H1 (cell line): ENCODE measurements around the gene MANF. TPM values are rescaled to one million over a fixed set of nuclear protein-coding genes. Genes with fewer than 3 reads are reported as not detected.

Experiments
- CTCF ChIA-PET: fragments of 300-600 bp; sonication (Branson Sonifier 250); formaldehyde crosslinking; loops from one replicate; lab custom pipeline; 2021; ENCODE audit not compliant: partially characterized antibody; lab: Charles Lee
- POLR2A ChIA-PET: fragments of 300-600 bp; sonication (Branson Sonifier 250); formaldehyde crosslinking; loops from one replicate; lab custom pipeline; 2021; ENCODE audit warnings: inconsistent platforms; ENCODE audit not compliant: partially characterized antibody; lab: Charles Lee
- DNase-seq, 2 experiments: peaks; one replicate each; pipeline versions ENCODE4 v3.0.0 to v3.0.0-alpha.2; 2010 to 2022; ENCODE audit warnings: low spot score in 2 of 2, low read depth in 1 of 2, mixed read lengths in 1 of 2
- FAIRE-seq: peaks from 2 replicates; lab custom pipeline; 2011; peaks lifted over from hg19 to GRCh38; lab: Jason Lieb, UNC
- H2AFZ ChIP-seq: 2 replicates; pipeline ENCODE4 v1.8.1; 2012; ENCODE audit warnings: low read length, inconsistent platforms
- H2AK5ac ChIP-seq: 2 replicates; pipeline ENCODE4 v1.6.1; 2013; ENCODE audit warnings: low read depth, low read length
- H2BK120ac ChIP-seq: replicated peaks from 2 replicates; pipeline ENCODE3; 2013; ENCODE audit warnings: low read depth, low read length, inconsistent platforms
- H2BK12ac ChIP-seq: 2 replicates; pipeline ENCODE4 v1.6.1; 2013; ENCODE audit warnings: low read depth, low read length
- H2BK15ac ChIP-seq: 2 replicates; pipeline ENCODE4 v1.6.1; 2013; ENCODE audit warnings: low read length
- H2BK20ac ChIP-seq: 2 replicates; pipeline ENCODE4 v1.6.1; 2013; ENCODE audit warnings: low read length
- H2BK5ac ChIP-seq: 2 replicates; pipeline ENCODE4 v1.6.1; 2013; ENCODE audit warnings: low read depth, low read length
- H3K14ac ChIP-seq: 2 replicates; pipeline ENCODE4 v1.6.1; 2013; ENCODE audit warnings: inconsistent platforms; ENCODE audit not compliant: insufficient read length
- H3K18ac ChIP-seq: 2 replicates; pipeline ENCODE4 v1.6.1; 2013; ENCODE audit warnings: low read length; ENCODE audit errors: extremely low read depth
- H3K23ac ChIP-seq: 2 replicates; pipeline ENCODE4 v1.6.1; 2013; ENCODE audit warnings: inconsistent platforms; ENCODE audit not compliant: insufficient read length
- H3K23me2 ChIP-seq: 2 replicates; pipeline ENCODE4 v1.6.1; 2013; ENCODE audit warnings: low read depth, low read length
- H3K27ac ChIP-seq: 2 replicates; pipeline ENCODE4 v1.6.1; 2011; ENCODE audit warnings: low read depth, low read length, inconsistent platforms
- H3K27me3 ChIP-seq, 4 experiments: replicated peaks in 1 of 4; 1 replicate in 1 of 4; 2 replicates in 3 of 4; pipeline versions ENCODE4 v1.6.1 to v1.8.1; 2011 to 2013; ENCODE audit warnings: low read length in 3 of 4, mild to moderate bottlenecking in 3 of 4, inconsistent platforms in 2 of 4, mixed read lengths in 2 of 4, moderate library complexity in 1 of 4; ENCODE audit not compliant: control insufficient read depth in 3 of 4, insufficient read depth in 3 of 4; ENCODE audit errors: extremely low read depth in 1 of 4
- H3K36me3 ChIP-seq, 4 experiments: 2 replicates each; pipeline versions ENCODE4 v1.6.1 to v1.8.1; 2011 to 2013; ENCODE audit warnings: mild to moderate bottlenecking in 4 of 4, low read length in 3 of 4, moderate library complexity in 2 of 4, control low read depth in 1 of 4, inconsistent platforms in 1 of 4; ENCODE audit not compliant: insufficient read depth in 4 of 4, control insufficient read depth in 2 of 4
- H3K4ac ChIP-seq: replicated peaks from 2 replicates; pipeline ENCODE3; 2013; ENCODE audit warnings: low read length, low read depth, mixed read lengths, inconsistent platforms; ENCODE audit not compliant: insufficient read length
- H3K4me1 ChIP-seq, 4 experiments: replicated peaks in 1 of 4; 1 replicate in 1 of 4; 2 replicates in 3 of 4; pipeline versions ENCODE4 v1.6.1 to v1.8.1; 2011 to 2013; ENCODE audit warnings: low read length in 3 of 4, inconsistent platforms in 2 of 4, mixed read lengths in 1 of 4; ENCODE audit not compliant: insufficient read depth in 4 of 4, control insufficient read depth in 3 of 4
- H3K4me2 ChIP-seq, 2 experiments: 2 replicates each; pipeline versions ENCODE4 v1.6.1 to v1.8.1; 2011 to 2013; ENCODE audit warnings: low read depth in 2 of 2, low read length in 2 of 2, control low read depth in 1 of 2, inconsistent platforms in 1 of 2, mild to moderate bottlenecking in 1 of 2; ENCODE audit not compliant: insufficient read depth in 1 of 2
- H3K4me3 ChIP-seq, 4 experiments: fragments of 200-600, 300-600 bp in 1 of 4; sonication (generic), shearing (Covaris generic), sonication (Bioruptor Twin) in 1 of 4; 2 replicates each; pipeline versions ENCODE4 v1.5.1 to v1.8.1; 2011 to 2016; ENCODE audit warnings: low read length in 4 of 4, low read depth in 3 of 4, control low read depth in 2 of 4, inconsistent platforms in 2 of 4, mild to moderate bottlenecking in 2 of 4, mixed read lengths in 1 of 4, moderate library complexity in 1 of 4; ENCODE audit not compliant: insufficient read depth in 2 of 4; ENCODE audit errors: extremely low read depth in 1 of 4
- H3K56ac ChIP-seq: replicated peaks from 2 replicates; pipeline ENCODE3; 2013; ENCODE audit warnings: low read depth, mild to moderate bottlenecking, mixed read lengths, low read length, inconsistent platforms; ENCODE audit not compliant: insufficient read length
- H3K79me1 ChIP-seq: 2 replicates; pipeline ENCODE4 v1.6.1; 2013; ENCODE audit warnings: low read depth, low read length, control low read depth
- H3K79me2 ChIP-seq, 2 experiments: 2 replicates each; pipeline versions ENCODE4 v1.6.1 to v1.8.1; 2012 to 2013; ENCODE audit warnings: low read length in 2 of 2, mild to moderate bottlenecking in 2 of 2, inconsistent platforms in 1 of 2; ENCODE audit not compliant: insufficient read depth in 2 of 2, control insufficient read depth in 1 of 2
- H3K9ac ChIP-seq, 4 experiments: replicated peaks in 1 of 4; 1 replicate in 1 of 4; 2 replicates in 3 of 4; pipeline versions ENCODE4 v1.6.1 to v1.8.1; 2011 to 2013; ENCODE audit warnings: low read depth in 3 of 4, low read length in 3 of 4, control low read depth in 2 of 4, mild to moderate bottlenecking in 2 of 4, moderate library complexity in 2 of 4, inconsistent platforms in 1 of 4; ENCODE audit errors: extremely low read depth in 1 of 4
- H3K9me3 ChIP-seq, 2 experiments: 2 replicates each; pipeline versions ENCODE4 v1.6.1 to v1.8.1; 2012 to 2013; ENCODE audit warnings: mild to moderate bottlenecking in 2 of 2, moderate library complexity in 2 of 2, control low read depth in 1 of 2, inconsistent platforms in 1 of 2, low read depth in 1 of 2, low read length in 1 of 2, mixed read lengths in 1 of 2; ENCODE audit not compliant: insufficient read depth in 2 of 2
- H4K20me1 ChIP-seq, 2 experiments: replicated peaks in 1 of 2; 2 replicates each; pipeline versions ENCODE3 to v1.8.1; 2011 to 2013; ENCODE audit warnings: inconsistent platforms in 2 of 2, low read length in 2 of 2, mild to moderate bottlenecking in 1 of 2; ENCODE audit not compliant: insufficient read depth in 2 of 2, control insufficient read depth in 1 of 2
- H4K5ac ChIP-seq: 2 replicates; pipeline ENCODE4 v1.6.1; 2013; ENCODE audit warnings: low read length, low read depth, mixed read lengths, inconsistent platforms; ENCODE audit not compliant: insufficient read length
- H4K8ac ChIP-seq: 2 replicates; pipeline ENCODE4 v1.8.0; 2013; ENCODE audit warnings: mild to moderate bottlenecking, moderate library complexity, low read length, inconsistent platforms; ENCODE audit not compliant: insufficient read depth; ENCODE audit errors: extremely low read depth
- H4K91ac ChIP-seq: replicated peaks from 2 replicates; pipeline ENCODE3; 2013; ENCODE audit warnings: low read length, mixed read lengths, inconsistent platforms; ENCODE audit not compliant: insufficient read length
- ATF3 ChIP-seq: IDR thresholded peaks from 2 replicates; pipeline ENCODE4 v1.6.1; 2011; ENCODE audit warnings: low read depth, mild to moderate bottlenecking, low read length; ENCODE audit not compliant: insufficient read depth
- EP300 ChIP-seq, 2 experiments: IDR thresholded peaks; 1 replicate in 1 of 2; 2 replicates in 1 of 2; pipeline ENCODE4 v1.6.1; 2011 to 2012; ENCODE audit warnings: low read depth in 2 of 2, low read length in 2 of 2, mild to moderate bottlenecking in 2 of 2, borderline replicate concordance in 1 of 2, inconsistent platforms in 1 of 2, moderate library complexity in 1 of 2
- FOSL1 ChIP-seq: IDR thresholded peaks from 2 replicates; pipeline ENCODE4 v1.6.1; 2011; ENCODE audit warnings: mild to moderate bottlenecking, low read depth, low read length, moderate library complexity; ENCODE audit not compliant: insufficient read depth
- NANOG ChIP-seq: IDR thresholded peaks from 2 replicates; pipeline ENCODE4 v1.6.1; 2011; ENCODE audit warnings: low read length, low read depth, mild to moderate bottlenecking, inconsistent platforms; ENCODE audit not compliant: insufficient read depth, poor library complexity, severe bottlenecking
- TAF7 ChIP-seq: optimal IDR thresholded peaks from 2 replicates; pipeline ENCODE3; 2011; ENCODE audit warnings: low read depth, mild to moderate bottlenecking, inconsistent platforms, low read length, moderate library complexity, borderline replicate concordance
- WGBS, 2 experiments: shearing (Covaris generic) in 1 of 2; methylation state at CpG; one replicate each; pipeline versions ENCODE4 v1.1.6 to v1.1.7; 2013 to 2015; ENCODE audit warnings: low lambda C conversion rate in 2 of 2, mixed read lengths in 2 of 2, inconsistent platforms in 1 of 2, low coverage in 1 of 2, missing lambda C conversion rate in 1 of 2; ENCODE audit not compliant: insufficient replicate concordance in 2 of 2, insufficient coverage in 1 of 2, insufficient read length in 1 of 2; ENCODE audit errors: extremely low coverage in 1 of 2, missing lambda C conversion rate in 1 of 2; 5-methylcytosine and 5-hydroxymethylcytosine counted together
- polyA plus RNA-seq, 7 experiments: library from polyadenylated mRNA; depleted of rRNA in 3 of 7; stranded (reverse) in 5 of 7; unstranded in 2 of 7; fragments of >200 nt in 5 of 7; fragments of 200-250 nt in 2 of 7; gene quantifications; 1 replicate in 5 of 7; 2 replicates in 1 of 7; 4 replicates in 1 of 7; pipeline versions ENCODE4 v1.2.1 to v1.2.3, GENCODE V29; 2011 to 2013; ENCODE audit warnings: missing spikeins in 2 of 7, mixed read lengths in 2 of 7
- total RNA-seq: library from RNA; stranded (reverse); fragmentation: NEBNext Ultra II Directional; extraction: Animal tissue kit (Norgen Biotek cat#: 25700); gene quantifications from 2 replicates; pipeline ENCODE4 v1.2.1, GENCODE V29; 2021
- TF ChIP-seq, protein P1 (sequence below): IDR thresholded peaks from 2 replicates; pipeline ENCODE4 v1.6.1; 2012; ENCODE audit warnings: low read length, inconsistent platforms

Gene MANF
- total and polyA plus RNA-seq, 2 of the 8 experiments (the other 6 are each of a cell fraction or from before 2014, with no cell fraction given) = 37.5 to 159 TPM

GRCh38 chr3:51392355-51393133 lies 7.5 kb downstream of the MANF start:
- 92% methylated on average over 42 of the region's 42 CpGs; no CpG with 5 or more reads in 1 of the 2 experiments for WGBS, 2 experiments
- Histone ChIP-seq H3K18ac (no peak overlapping the region; the same call in 1 of the 2 replicates), H3K14ac (no peak overlapping the region), H3K4me1 (peaks cover 0 to 23% (median 14%) of the 10 kb centered on the region in 4 experiments; a peak in 5 of 7 replicates), H2AFZ (no peak overlapping the region), H3K23ac (no peak overlapping the region), H2BK20ac (no peak overlapping the region), H2BK15ac (no peak overlapping the region), H3K56ac (peak overlapping the region; percentile 3), H3K79me1 (peaks cover 17% of the 10 kb centered on the region), H2BK120ac (no peak overlapping the region), H4K20me1 (peaks cover 44 to 47% of the 10 kb centered on the region in 2 experiments), H3K9ac (peak overlapping the region in 3 of 4 experiments; percentile 94 to 100 (median 95); a peak in 6 of 7 replicates), H3K4me3 (peak overlapping the region; percentile 75 to 90 (median 82)), H3K4me2 (peak overlapping the region; percentile 52 to 89), H2AK5ac (peak overlapping the region; percentile 17; the same call in 1 of the 2 replicates), H3K36me3 (peaks cover 35 to 78% (median 48%) of the 10 kb centered on the region in 4 experiments), H3K9me3 (no peaks in the 10 kb centered on the region; a peak in 1 of 4 replicates), H2BK5ac (0 out of 2 replicates have a peak overlapping the region, but pooled peaks have one; percentile 26), H3K23me2 (peaks cover 9% of the 10 kb centered on the region; the same call in 1 of the 2 replicates), H3K27ac (peak overlapping the region; percentile 81; the same call in 1 of the 2 replicates), H4K5ac (no peak overlapping the region), H4K8ac (peak overlapping the region; percentile 99), H3K79me2 (peaks cover 22 to 51% of the 10 kb centered on the region in 2 experiments), H2BK12ac (no peak overlapping the region), H3K27me3 (no peaks in the 10 kb centered on the region), H3K4ac (peak overlapping the region; percentile 50), H4K91ac (peak overlapping the region; percentile 54)
- FAIRE-seq (no peak), DNase-seq (no peak)
- POLR2A ChIA-PET = interaction anchor here (0.9 to 2.8 kb wide), 14 partner anchors 8 to 824 kb away, joined by 3 to 9 read pairs (median 5); partner anchors contain the start of genes DCAF1 and MANF
- CTCF ChIA-PET = interaction anchor here (0.7 to 2.2 kb wide), 7 partner anchors 12 to 777 kb away, joined by 3 to 8 read pairs (median 4); no protein-coding TSS in a partner anchor
- TF ChIP-seq EP300 (IDR thresholded peaks at IDR 0.05; ENCODE audit: borderline replicate concordance in 1 of 2, low read depth in 2 of 2, low read length in 2 of 2) = no peak
- TF ChIP-seq NANOG = no peak
- TF ChIP-seq TAF7 = no peak
- TF ChIP-seq, protein P1, sequence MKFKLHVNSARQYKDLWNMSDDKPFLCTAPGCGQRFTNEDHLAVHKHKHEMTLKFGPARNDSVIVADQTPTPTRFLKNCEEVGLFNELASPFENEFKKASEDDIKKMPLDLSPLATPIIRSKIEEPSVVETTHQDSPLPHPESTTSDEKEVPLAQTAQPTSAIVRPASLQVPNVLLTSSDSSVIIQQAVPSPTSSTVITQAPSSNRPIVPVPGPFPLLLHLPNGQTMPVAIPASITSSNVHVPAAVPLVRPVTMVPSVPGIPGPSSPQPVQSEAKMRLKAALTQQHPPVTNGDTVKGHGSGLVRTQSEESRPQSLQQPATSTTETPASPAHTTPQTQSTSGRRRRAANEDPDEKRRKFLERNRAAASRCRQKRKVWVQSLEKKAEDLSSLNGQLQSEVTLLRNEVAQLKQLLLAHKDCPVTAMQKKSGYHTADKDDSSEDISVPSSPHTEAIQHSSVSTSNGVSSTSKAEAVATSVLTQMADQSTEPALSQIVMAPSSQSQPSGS = no peak
- no peak for TF ChIP-seq FOSL1
- no peak for TF ChIP-seq ATF3
